Muscle of leg (tissue), 11 donors: ENCODE data around the gene FSD1. TPM values are rescaled to one million over a fixed set of nuclear protein-coding genes. Genes with fewer than 3 reads are reported as not detected.

Experiments used
- DNase-seq: peaks from one replicate; pipeline ENCODE4 v3.0.0; 2013
- H3K27ac ChIP-seq: one replicate; pipeline ENCODE4 v1.5.1; 2013; ENCODE audit warnings: mild to moderate bottlenecking, low read length, control low read depth
- H3K27me3 ChIP-seq: one replicate; pipeline ENCODE4 v1.6.1; 2013; ENCODE audit warnings: low read length; ENCODE audit not compliant: control insufficient read depth, insufficient read depth
- H3K36me3 ChIP-seq: one replicate; pipeline ENCODE4 v1.6.1; 2013; ENCODE audit warnings: low read length; ENCODE audit not compliant: control insufficient read depth, insufficient read depth
- H3K4me1 ChIP-seq: one replicate; pipeline ENCODE4 v1.6.1; 2013; ENCODE audit warnings: low read length; ENCODE audit not compliant: control insufficient read depth, insufficient read depth
- H3K4me3 ChIP-seq: one replicate; pipeline ENCODE4 v1.5.1; 2013; ENCODE audit warnings: low read length, control low read depth
- H3K9me3 ChIP-seq: replicated peaks from 2 replicates; pipeline ENCODE4 v1.6.1; 2013; ENCODE audit warnings: low read depth, low read length; ENCODE audit not compliant: control insufficient read depth
- WGBS: methylation state at CpG from one replicate; pipeline ENCODE4 v1.1.5; 2013; ENCODE audit warnings: missing lambda C conversion rate; ENCODE audit not compliant: insufficient coverage; 5-methylcytosine and 5-hydroxymethylcytosine counted together
- polyA plus RNA-seq, 8 donors: library from polyadenylated mRNA; unstranded; fragments of 120-200 nt; gene quantifications; one replicate each; pipeline versions ENCODE4 v1.2.1 to v1.2.3, GENCODE V29; 2013; ENCODE audit warnings: inconsistent platforms in 1 of 8, low replicate concordance in 1 of 8; ENCODE audit not compliant: insufficient read length in 8 of 8, insufficient read depth in 1 of 8
- total RNA-seq: library from RNA; stranded (reverse); fragments of 120-200 nt; gene quantifications from one replicate; pipeline ENCODE4 v1.2.4, GENCODE V29; 2013

Gene FSD1
- total and polyA plus RNA-seq, 9 donors = 0.71 to 3.2 (median 2.2) TPM

DNA sequence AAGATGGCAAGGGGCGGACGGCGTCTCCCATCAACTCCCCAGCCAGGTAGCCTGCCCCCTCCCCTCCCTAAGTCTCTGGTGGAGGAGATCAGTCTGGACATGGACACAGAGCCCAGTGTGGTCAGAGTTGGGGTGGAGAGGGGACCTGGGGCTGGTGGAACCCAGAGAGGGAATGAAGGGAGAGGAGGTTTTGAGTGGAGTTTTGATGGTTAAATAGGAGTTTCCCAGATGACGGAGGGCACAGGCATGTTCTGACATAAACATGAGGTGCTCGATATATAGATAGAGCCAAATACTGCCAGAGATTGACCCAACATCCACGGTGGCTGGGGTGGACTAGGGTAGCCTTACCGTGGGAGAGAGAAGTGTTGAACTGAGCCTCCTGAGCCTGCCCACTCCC is 14.1 kb downstream of the FSD1 start:
- Histone ChIP-seq H3K9me3 (peaks cover 18% of the 10 kb centered on the region), H3K4me3 (no peak overlapping the region), H3K36me3 (no peaks in the 10 kb centered on the region), H3K27me3 (no peaks in the 10 kb centered on the region), H3K4me1 (no peaks in the 10 kb centered on the region), H3K27ac (no peak overlapping the region)
- WGBS = 85% methylated on average over 2 of the region's 7 CpGs
- DNase-seq = no peak

DNA sequence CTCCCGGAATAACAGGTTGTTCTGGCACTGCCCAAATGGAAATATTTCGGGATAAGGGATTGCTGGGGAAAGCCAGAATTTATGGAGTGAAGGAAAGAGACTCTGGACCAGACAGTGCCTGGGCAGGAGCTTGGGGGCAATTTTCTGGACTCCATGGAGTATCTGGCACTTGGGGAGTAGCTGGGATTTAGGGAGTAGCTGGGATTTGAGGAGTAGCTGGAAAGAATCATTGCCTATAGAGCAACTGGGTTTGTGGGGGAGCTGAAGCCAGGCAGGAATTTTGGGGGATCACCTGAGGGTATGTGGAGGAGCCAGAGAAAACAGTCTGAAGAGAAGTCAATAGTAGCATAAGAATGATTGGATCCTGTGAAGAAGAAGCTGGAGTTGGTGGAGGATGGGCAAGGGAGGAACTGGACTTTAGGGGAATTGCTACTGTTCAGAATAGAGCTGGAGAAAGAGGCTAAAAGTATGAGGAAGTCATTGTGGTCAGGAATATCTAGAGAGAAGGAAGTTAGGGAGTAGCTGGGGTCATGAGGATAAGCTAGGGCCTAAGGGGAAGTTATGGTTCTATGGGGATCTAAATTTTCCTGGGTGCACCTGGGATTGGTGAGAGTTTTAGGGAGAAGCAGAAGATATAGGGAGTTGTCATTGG is 14.8 kb downstream of the FSD1 start:
- WGBS = 93% methylated on average over 2 of the region's 2 CpGs
- H3K27me3 ChIP-seq = no peaks in the 10 kb centered on the region
- no peak for DNase-seq
- H3K36me3 ChIP-seq = no peaks in the 10 kb centered on the region
- no peaks in the 10 kb centered on the region for H3K4me1 ChIP-seq
- H3K4me3 ChIP-seq = no peak overlapping the region
- H3K27ac ChIP-seq = no peak overlapping the region
- peaks cover 18% of the 10 kb centered on the region for H3K9me3 ChIP-seq

DNA sequence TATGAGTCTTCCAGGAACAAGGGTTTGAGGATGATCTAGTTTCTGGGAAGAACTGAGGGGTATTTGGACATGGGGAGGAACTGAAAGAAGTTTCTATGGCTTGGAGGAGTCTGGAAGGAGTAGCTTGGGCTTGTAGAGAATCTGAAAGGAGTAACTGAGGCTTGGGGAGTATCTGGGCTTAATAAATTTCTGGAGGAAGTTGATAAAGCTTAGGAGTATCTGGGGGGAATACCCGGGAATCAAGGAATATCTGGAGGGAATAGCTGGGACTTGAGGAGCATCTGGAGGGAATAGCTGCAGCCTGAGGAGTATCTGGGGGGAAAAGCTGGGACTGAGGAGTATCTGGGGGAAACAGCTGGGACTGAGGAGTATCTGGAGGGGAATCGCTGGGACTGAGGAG is 16.0 kb downstream of the FSD1 start:
- H3K27me3 ChIP-seq = no peaks in the 10 kb centered on the region
- H3K4me3 ChIP-seq = no peak overlapping the region
- H3K36me3 ChIP-seq = no peaks in the 10 kb centered on the region
- no peak overlapping the region for H3K27ac ChIP-seq
- DNase-seq = no peak
- H3K9me3 ChIP-seq = peaks cover 18% of the 10 kb centered on the region
- H3K4me1 ChIP-seq = no peaks in the 10 kb centered on the region
- 90% methylated on average over 2 of the region's 2 CpGs for WGBS

DNA sequence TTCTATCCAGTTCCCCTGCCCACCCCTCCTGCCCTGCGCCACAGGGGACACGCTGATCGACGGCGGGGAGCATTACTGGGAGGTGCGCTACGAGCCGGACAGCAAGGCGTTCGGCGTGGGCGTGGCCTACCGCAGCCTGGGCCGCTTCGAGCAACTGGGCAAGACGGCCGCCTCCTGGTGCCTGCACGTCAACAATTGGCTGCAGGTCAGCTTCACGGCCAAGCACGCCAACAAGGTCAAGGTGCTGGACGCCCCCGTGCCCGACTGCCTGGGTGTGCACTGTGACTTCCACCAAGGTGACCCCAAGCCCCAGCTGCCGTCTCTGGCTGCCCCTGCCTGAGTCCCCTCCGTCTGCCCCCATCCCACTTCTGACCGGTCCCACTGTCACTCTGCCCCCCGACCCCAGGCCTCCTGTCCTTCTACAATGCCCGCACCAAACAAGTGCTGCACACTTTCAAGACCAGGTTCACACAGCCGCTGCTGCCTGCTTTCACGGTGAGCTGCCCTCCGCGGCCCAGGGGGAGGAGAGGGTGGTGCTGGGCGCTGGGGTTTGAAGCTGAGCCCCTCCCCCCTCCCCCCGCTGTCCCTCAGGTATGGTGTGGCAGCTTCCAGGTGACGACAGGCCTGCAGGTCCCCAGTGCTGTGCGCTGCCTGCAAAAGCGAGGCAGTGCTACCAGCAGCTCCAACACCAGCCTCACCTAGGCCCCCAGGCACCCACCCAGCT is 18.7 kb downstream of the FSD1 start:
- peaks cover 13% of the 10 kb centered on the region for H3K27me3 ChIP-seq
- WGBS = 80% methylated on average over 20 of the region's 37 CpGs
- DNase-seq = no peak
- no peak overlapping the region for H3K4me3 ChIP-seq
- H3K36me3 ChIP-seq = no peaks in the 10 kb centered on the region
- H3K9me3 ChIP-seq = peaks cover 18% of the 10 kb centered on the region
- no peak overlapping the region for H3K27ac ChIP-seq
- H3K4me1 ChIP-seq = peaks cover 17% of the 10 kb centered on the region

DNA sequence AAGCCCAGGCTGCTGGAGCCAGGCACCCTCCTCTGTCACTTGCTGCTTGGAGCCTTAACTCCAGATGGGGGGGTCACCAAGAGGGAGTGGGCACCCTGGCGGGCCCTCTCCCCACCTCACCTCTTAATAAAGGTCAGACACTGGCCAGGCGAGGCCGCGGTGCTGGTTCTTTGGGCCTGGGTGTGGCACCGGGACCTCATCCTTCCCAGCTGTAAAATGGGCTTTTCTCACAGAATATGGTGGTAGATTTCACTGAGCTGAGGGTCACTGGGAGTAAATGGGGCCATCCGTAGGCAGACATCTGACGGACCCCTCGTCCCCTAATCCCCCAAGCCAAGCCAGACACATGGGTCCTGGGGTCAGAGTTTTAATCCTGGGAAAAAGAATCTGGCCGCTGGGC is 19.3 kb downstream of the FSD1 start:
- no peaks in the 10 kb centered on the region for H3K36me3 ChIP-seq
- no peak overlapping the region for H3K27ac ChIP-seq
- peaks cover 19% of the 10 kb centered on the region for H3K4me1 ChIP-seq
- no peak for DNase-seq
- 84% methylated on average over 8 of the region's 9 CpGs for WGBS
- H3K27me3 ChIP-seq = peaks cover 13% of the 10 kb centered on the region
- H3K4me3 ChIP-seq = no peak overlapping the region
- H3K9me3 ChIP-seq = peaks cover 18% of the 10 kb centered on the region

DNA sequence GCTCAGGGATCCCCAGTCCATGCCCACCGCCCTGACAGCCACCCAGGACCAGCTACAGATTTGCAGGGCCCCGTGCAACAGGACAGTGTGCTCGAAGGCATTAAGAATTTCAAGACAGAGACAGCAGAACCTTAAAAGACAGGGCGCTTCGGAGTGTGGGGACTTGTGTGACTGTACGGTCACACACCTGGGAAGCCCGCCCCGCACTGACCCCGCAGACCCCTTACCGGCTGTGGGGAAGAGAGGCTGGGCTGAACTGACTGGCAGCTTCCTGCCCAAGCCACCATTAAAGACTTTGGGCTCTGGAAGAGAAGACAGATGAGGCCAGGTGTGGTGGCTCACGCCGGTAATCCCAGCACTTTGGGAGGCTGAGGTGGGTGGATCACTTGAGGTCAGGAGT is 19.8 kb downstream of the FSD1 start:
- Histone ChIP-seq H3K36me3 (no peaks in the 10 kb centered on the region), H3K4me3 (no peak overlapping the region), H3K27me3 (peaks cover 13% of the 10 kb centered on the region), H3K9me3 (peaks cover 18% of the 10 kb centered on the region), H3K27ac (no peak overlapping the region), H3K4me1 (peaks cover 22% of the 10 kb centered on the region)
- WGBS = 86% methylated on average over 11 of the region's 12 CpGs
- DNase-seq = no peak

DNA sequence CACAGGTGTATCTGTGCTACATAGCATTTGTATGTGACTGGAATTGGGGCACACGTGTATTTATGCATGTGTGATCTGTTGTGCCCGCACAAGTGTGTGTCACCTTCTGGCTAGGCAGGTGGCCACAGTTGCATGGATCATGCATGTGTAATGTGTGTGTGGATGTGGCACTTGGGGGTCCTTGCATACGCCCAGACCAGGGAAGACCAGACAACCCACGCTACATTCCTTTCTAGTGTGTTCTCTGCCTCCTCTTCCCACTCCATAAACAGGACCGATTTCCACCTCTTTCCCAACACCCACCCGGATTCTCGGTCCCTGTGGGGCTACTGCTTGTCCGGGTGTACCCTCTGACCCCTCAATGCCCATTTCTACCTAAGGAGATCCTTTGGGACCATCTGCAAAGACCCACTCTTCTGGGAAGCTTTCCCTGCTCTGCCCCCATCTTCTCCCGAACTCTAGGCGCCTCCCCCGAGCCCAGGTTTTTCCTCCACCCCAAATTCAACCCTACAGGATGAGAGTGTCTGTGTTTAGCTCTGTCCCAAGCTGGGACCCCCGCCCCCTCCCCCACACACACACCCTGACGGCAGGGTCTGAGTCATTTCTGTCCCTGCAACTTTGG is 21.9 kb downstream of the FSD1 start:
- 30% methylated on average over 9 of the region's 13 CpGs for WGBS
- no peak overlapping the region for H3K27ac ChIP-seq

DNA sequence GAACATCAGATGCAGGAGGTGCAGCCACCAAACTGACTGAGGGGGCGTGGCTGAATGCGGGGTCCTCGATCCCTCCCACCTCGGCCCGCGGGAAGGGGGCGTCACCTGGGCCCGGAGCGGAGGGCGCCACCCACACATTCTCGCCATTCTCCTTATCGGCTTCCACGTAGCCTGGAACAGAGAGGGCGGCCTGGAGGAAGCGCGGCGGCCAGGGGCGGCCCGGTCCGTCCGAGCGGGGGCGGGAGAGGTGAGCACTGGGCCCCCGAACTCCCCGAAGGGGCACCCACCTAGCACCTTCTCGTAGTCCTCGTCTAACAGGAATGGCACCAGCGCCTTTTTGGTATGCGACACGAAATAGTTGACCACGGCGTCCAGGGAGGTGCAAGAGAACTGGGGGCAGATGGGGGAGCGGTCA is 22.4 kb downstream of the FSD1 start:
- peak overlapping the region; percentile 10 for H3K4me3 ChIP-seq
- WGBS = 1% methylated on average over 32 of the region's 33 CpGs
- no peaks in the 10 kb centered on the region for H3K36me3 ChIP-seq
- peaks cover 8% of the 10 kb centered on the region for H3K9me3 ChIP-seq
- H3K4me1 ChIP-seq = peaks cover 26% of the 10 kb centered on the region
- H3K27me3 ChIP-seq = peaks cover 13% of the 10 kb centered on the region
- DNase-seq = no peak
- H3K27ac ChIP-seq = no peak overlapping the region

More for the DNA sequence above, 21.9 kb downstream of the FSD1 start:
- peaks cover 26% of the 10 kb centered on the region for H3K4me1 ChIP-seq
- DNase-seq = no peak
- H3K27me3 ChIP-seq = peaks cover 13% of the 10 kb centered on the region
- no peak overlapping the region for H3K4me3 ChIP-seq
- H3K36me3 ChIP-seq = no peaks in the 10 kb centered on the region
- H3K9me3 ChIP-seq = peaks cover 13% of the 10 kb centered on the region

DNA sequence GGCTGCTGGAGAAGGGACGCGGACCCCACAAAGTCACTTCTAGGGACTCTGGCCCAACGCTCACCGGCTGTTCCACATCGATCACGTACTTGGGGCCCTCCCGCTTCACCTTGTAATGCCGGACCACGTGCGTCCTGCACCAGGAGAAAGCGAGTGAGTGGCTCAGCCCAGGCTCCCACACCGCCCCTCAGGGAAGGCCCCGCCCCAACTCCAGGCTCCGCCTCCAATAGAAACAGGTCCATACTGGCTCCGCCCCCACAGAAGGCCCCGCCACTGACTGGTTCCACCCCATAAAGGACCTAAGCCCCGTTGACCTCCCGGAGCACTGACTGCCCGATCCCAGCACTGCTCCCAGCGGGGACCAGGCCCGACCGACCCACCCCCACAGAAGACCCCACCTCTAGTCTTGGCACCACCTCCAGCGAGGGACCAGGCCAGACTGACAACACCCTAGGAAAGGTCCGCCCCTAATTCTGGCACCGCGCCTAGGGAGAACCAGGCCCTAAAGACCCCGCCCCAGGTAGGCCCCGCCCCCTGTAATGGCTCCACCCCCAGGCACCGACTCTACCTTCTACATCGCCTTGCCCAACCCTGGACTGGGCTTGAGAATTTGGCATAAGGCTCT is 23.0 kb downstream of the FSD1 start:
- H3K36me3 ChIP-seq = no peaks in the 10 kb centered on the region
- peaks cover 3% of the 10 kb centered on the region for H3K9me3 ChIP-seq
- peaks cover 26% of the 10 kb centered on the region for H3K4me1 ChIP-seq
- peak overlapping the region; percentile 30 for H3K4me3 ChIP-seq
- peak; percentile 62 for DNase-seq
- H3K27me3 ChIP-seq = peaks cover 13% of the 10 kb centered on the region
- H3K27ac ChIP-seq = no peak overlapping the region
- WGBS = under 1% methylated on average over 29 of the region's 30 CpGs

DNA sequence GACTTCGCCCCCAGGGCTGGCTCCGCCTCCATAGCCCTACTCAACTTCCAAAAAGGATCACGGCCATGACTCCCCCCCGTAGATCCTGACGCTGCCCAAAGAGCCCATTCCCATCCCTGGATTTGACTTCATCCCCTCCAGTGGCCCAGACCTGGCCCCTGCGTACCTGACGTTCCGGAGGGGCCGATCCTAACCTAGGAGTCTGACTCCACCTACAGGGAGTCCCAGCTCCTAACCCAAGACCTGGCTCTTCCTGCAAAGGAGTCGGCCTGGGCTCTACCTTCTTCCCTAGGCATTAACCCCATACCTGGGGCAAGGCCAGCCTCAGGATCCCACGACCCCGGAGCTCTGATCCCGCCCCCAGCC is 23.5 kb downstream of the FSD1 start:
- H3K27ac ChIP-seq = peak overlapping the region; percentile 11
- H3K27me3 ChIP-seq = peaks cover 13% of the 10 kb centered on the region

More for the DNA sequence above, 23.5 kb downstream of the FSD1 start:
- DNase-seq = no peak
- 10% methylated on average over 13 of the region's 13 CpGs for WGBS
- Histone ChIP-seq H3K4me3 (peak overlapping the region; percentile 30), H3K9me3 (no peaks in the 10 kb centered on the region), H3K4me1 (peaks cover 26% of the 10 kb centered on the region), H3K36me3 (no peaks in the 10 kb centered on the region)
